ENCODE measurements around the gene PGLYRP4.

PGLYRP4 gene

DNA sequence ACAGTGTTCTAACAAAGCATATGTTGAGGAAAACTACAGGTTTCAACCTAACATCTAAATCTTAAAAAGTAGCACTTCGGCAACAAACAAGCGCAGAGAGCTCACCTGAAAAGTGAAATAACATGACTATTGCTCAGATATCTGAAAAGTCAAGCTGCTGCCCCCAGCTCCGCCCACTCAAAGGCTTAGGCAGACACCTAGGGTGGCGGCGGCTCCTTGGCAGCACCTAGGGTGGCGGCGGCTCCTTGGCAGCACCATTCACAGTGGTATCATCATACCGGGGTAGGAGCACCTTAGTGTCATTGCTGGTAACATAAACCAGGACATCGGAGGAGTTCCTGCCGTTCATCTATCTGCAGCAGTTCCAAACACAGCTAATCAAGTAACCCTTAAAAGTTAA, 30.9 kb upstream of the PGLYRP4 start:
- TF ChIP-seq EZH2phosphoT487 (IDR thresholded peaks at IDR 0.05; ENCODE audit: borderline replicate concordance) = no peak
- TF ChIP-seq, protein P1, sequence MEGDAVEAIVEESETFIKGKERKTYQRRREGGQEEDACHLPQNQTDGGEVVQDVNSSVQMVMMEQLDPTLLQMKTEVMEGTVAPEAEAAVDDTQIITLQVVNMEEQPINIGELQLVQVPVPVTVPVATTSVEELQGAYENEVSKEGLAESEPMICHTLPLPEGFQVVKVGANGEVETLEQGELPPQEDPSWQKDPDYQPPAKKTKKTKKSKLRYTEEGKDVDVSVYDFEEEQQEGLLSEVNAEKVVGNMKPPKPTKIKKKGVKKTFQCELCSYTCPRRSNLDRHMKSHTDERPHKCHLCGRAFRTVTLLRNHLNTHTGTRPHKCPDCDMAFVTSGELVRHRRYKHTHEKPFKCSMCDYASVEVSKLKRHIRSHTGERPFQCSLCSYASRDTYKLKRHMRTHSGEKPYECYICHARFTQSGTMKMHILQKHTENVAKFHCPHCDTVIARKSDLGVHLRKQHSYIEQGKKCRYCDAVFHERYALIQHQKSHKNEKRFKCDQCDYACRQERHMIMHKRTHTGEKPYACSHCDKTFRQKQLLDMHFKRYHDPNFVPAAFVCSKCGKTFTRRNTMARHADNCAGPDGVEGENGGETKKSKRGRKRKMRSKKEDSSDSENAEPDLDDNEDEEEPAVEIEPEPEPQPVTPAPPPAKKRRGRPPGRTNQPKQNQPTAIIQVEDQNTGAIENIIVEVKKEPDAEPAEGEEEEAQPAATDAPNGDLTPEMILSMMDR (conservative IDR thresholded peaks at IDR 0.05; ENCODE audit: low read length) = no peak
- no peaks in the 10 kb centered on the region for H3K27me3 ChIP-seq (ENCODE audit: insufficient read depth, low read length, poor library complexity, severe bottlenecking)

GRCh38 chr1:153375511-153375910, 26.9 kb upstream of the PGLYRP4 start, which contains the start of gene S100A12:
Gene S100A12 (minus strand): TSS chr1:153375621. CDS start chr1:153374592, 1,029 bp downstream.
- Histone ChIP-seq H4K20me1 (ENCODE audit: insufficient read depth, low read length, poor library complexity, severe bottlenecking) (no peaks in the 10 kb centered on the region), H3K4me3 (ENCODE audit: low read length, poor library complexity, severe bottlenecking) (no peak within 1 kb of the TSS), H3K4me2 (ENCODE audit: low read depth, low read length, poor library complexity, severe bottlenecking) (no peak within 1 kb of the TSS), H3K79me2 (ENCODE audit: insufficient read depth, low read length) (no peaks in the 10 kb centered on the region), H3K9me3 (ENCODE audit: insufficient read depth, low read depth, low read length) (no peaks in the 10 kb centered on the region), H3K9ac (ENCODE audit: low read depth, low read length, poor library complexity, severe bottlenecking) (no peak within 1 kb of the TSS), H3K9me2 (replicated peaks; ENCODE audit: low read depth, low read length) (no peaks in the 10 kb centered on the region), H3F3A (ENCODE audit: low read depth) (no peaks in the 10 kb centered on the region), H3K36me3 (ENCODE audit: insufficient read depth, low read length) (no peaks in the 10 kb centered on the region), H3K4me1 (ENCODE audit: insufficient read depth, low read length, poor library complexity, severe bottlenecking) (no peaks in the 10 kb centered on the region), H2AFZ (ENCODE audit: low read length) (no peak within 1 kb of the TSS), H3K27me3 (ENCODE audit: insufficient read depth, low read length, poor library complexity, severe bottlenecking) (no peaks in the 10 kb centered on the region)
- TF ChIP-seq, protein P1 (conservative IDR thresholded peaks at IDR 0.05; ENCODE audit: low read length) = no peak
- TF ChIP-seq EZH2phosphoT487 (IDR thresholded peaks at IDR 0.05; ENCODE audit: borderline replicate concordance) = no peak

More for the DNA sequence above, 30.9 kb upstream of the PGLYRP4 start:
- H3F3A ChIP-seq (ENCODE audit: low read depth) = no peaks in the 10 kb centered on the region
- H3K9me3 ChIP-seq (ENCODE audit: insufficient read depth, low read depth, low read length) = no peaks in the 10 kb centered on the region
- H3K9ac ChIP-seq (ENCODE audit: low read depth, low read length, poor library complexity, severe bottlenecking) = no peak overlapping the region
- H2AFZ ChIP-seq (ENCODE audit: low read length) = no peak overlapping the region
- no peak overlapping the region for H3K4me3 ChIP-seq (ENCODE audit: low read length, poor library complexity, severe bottlenecking)
- no peak overlapping the region for H3K4me2 ChIP-seq (ENCODE audit: low read depth, low read length, poor library complexity, severe bottlenecking)
- H4K20me1 ChIP-seq (ENCODE audit: insufficient read depth, low read length, poor library complexity, severe bottlenecking) = no peaks in the 10 kb centered on the region
- no peaks in the 10 kb centered on the region for H3K4me1 ChIP-seq (ENCODE audit: insufficient read depth, low read length, poor library complexity, severe bottlenecking)
- H3K36me3 ChIP-seq (ENCODE audit: insufficient read depth, low read length) = no peaks in the 10 kb centered on the region
- no peaks in the 10 kb centered on the region for H3K79me2 ChIP-seq (ENCODE audit: insufficient read depth, low read length)
- no peaks in the 10 kb centered on the region for H3K9me2 ChIP-seq (replicated peaks; ENCODE audit: low read depth, low read length)

DNA sequence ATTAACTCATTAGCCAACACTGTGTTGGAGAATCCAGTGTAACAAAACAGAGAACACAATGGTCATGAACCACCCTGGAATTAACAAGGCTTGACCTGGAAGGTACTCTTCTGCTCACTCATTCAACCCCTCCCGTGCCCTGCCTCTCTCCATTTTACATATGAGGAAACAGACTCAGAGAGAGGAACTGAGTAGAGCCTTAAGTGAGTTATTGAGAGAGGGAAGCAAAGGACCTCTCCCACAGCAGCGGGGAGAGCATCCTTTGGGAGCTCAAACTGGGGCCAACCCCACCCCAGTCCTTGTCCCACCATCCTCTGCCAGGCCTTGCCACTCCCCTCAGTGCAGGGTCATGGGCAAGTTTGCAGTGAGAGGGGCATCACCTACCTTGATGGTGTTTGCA, 25.4 kb upstream of the PGLYRP4 start:
- Histone ChIP-seq H3K36me3 (ENCODE audit: insufficient read depth, low read length) (no peaks in the 10 kb centered on the region), H3K9me2 (replicated peaks; ENCODE audit: low read depth, low read length) (no peaks in the 10 kb centered on the region), H3K9me3 (ENCODE audit: insufficient read depth, low read depth, low read length) (no peaks in the 10 kb centered on the region), H3K27me3 (ENCODE audit: insufficient read depth, low read length, poor library complexity, severe bottlenecking) (no peaks in the 10 kb centered on the region), H4K20me1 (ENCODE audit: insufficient read depth, low read length, poor library complexity, severe bottlenecking) (no peaks in the 10 kb centered on the region), H3K4me3 (ENCODE audit: low read length, poor library complexity, severe bottlenecking) (no peak overlapping the region), H3K9ac (ENCODE audit: low read depth, low read length, poor library complexity, severe bottlenecking) (no peak overlapping the region), H3K4me1 (ENCODE audit: insufficient read depth, low read length, poor library complexity, severe bottlenecking) (no peaks in the 10 kb centered on the region), H3K4me2 (ENCODE audit: low read depth, low read length, poor library complexity, severe bottlenecking) (no peak overlapping the region), H2AFZ (ENCODE audit: low read length) (no peak overlapping the region), H3F3A (ENCODE audit: low read depth) (no peaks in the 10 kb centered on the region), H3K79me2 (ENCODE audit: insufficient read depth, low read length) (no peaks in the 10 kb centered on the region)
- TF ChIP-seq, protein P1 (conservative IDR thresholded peaks at IDR 0.05; ENCODE audit: low read length) = no peak
- TF ChIP-seq EZH2phosphoT487 (IDR thresholded peaks at IDR 0.05; ENCODE audit: borderline replicate concordance) = no peak
